ENCODE measurements around the gene RNF144A. TPM values are rescaled to one million over a fixed set of nuclear protein-coding genes. Genes with fewer than 3 reads are reported as not detected.

The RNF144A gene
- total RNA-seq, 4 donors from 2014 or later, result 8.0 to 25.4 (median 15.8) TPM

- H3K27ac ChIP-seq, result peak overlapping the region; percentile 71
- H3K9me3 ChIP-seq, result no peaks in the 10 kb centered on the region
- no peak overlapping the region for H3K4me3 ChIP-seq
- peaks cover 52% of the 10 kb centered on the region for H3K4me1 ChIP-seq
- WGBS, result 72% methylated on average over 7 of the region's 7 CpGs
- DNase-seq (ENCODE audit: low spot score in 2 of 2), result no peak
- H3K27me3 ChIP-seq, result no peaks in the 10 kb centered on the region
- H3K36me3 ChIP-seq, result no peaks in the 10 kb centered on the region
- no peak for TF ChIP-seq POLR2A (IDR thresholded peaks at IDR 0.05)
- TF ChIP-seq EP300 (IDR thresholded peaks at IDR 0.05), result no peak
- TF ChIP-seq POLR2AphosphoS5 (IDR thresholded peaks at IDR 0.05), result no peak
- no peak for TF ChIP-seq CTCF (IDR thresholded peaks at IDR 0.05)
These were observed 94.3 kb downstream of the RNF144A start for GRCh38 chr2:7011356-7012083.

GRCh38 chr2:7012141-7012764 lies 95.0 kb downstream of the RNF144A start:
- 84% methylated on average over 6 of the region's 6 CpGs for WGBS
- Histone ChIP-seq H3K4me3 (no peak overlapping the region), H3K9me3 (no peaks in the 10 kb centered on the region), H3K36me3 (no peaks in the 10 kb centered on the region), H3K4me1 (peaks cover 56% of the 10 kb centered on the region), H3K27me3 (no peaks in the 10 kb centered on the region), H3K27ac (peak overlapping the region; percentile 71)
- TF ChIP-seq POLR2A (IDR thresholded peaks at IDR 0.05) (no peak), EP300 (IDR thresholded peaks at IDR 0.05) (no peak), CTCF (IDR thresholded peaks at IDR 0.05) (no peak), POLR2AphosphoS5 (IDR thresholded peaks at IDR 0.05) (no peak)
- no peak for DNase-seq (ENCODE audit: low spot score in 2 of 2)

DNA sequence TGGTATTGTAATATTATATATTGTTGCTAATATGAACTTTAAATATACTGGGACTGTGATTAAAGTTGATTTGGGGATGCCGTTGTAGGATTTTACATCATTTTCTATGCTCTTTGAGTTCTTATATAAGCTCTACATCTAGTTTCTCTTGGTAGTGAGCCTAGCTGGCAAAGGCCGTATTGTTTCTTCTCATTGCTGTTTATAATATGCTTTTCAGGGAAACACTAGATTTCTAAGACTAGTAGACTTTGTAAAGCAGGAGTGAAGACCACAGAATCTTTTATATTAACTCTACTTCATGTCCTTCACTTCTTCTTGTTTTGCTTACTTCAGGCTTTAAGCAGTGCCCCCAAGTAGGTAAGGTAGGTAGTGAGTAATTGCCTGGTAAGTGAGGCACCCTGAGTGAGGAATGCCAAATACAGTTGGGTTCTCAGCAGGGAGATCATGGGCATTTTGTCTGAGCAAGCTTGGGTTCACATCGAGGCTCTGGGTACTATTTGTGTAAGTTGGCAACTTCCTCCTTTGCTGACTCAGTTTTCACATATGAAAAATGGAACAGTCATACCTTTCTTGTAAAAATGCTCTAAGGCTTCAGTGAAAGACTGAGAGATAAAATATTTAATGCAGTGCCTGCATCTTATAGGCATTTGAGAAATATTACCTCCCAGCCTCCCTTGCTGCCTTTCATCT lies 96.4 kb downstream of the RNF144A start:
- WGBS, result 77% methylated on average over 3 of the region's 3 CpGs
- H3K27me3 ChIP-seq, result no peaks in the 10 kb centered on the region
- no peak overlapping the region for H3K4me3 ChIP-seq
- H3K9me3 ChIP-seq, result no peaks in the 10 kb centered on the region
- DNase-seq (ENCODE audit: low spot score in 2 of 2), result no peak
- TF ChIP-seq EP300 (IDR thresholded peaks at IDR 0.05) (no peak), CTCF (IDR thresholded peaks at IDR 0.05) (peak in 1 of 2 donors; percentile 4), POLR2AphosphoS5 (IDR thresholded peaks at IDR 0.05) (no peak)
- H3K27ac ChIP-seq, result no peak overlapping the region
- no peaks in the 10 kb centered on the region for H3K36me3 ChIP-seq
- H3K4me1 ChIP-seq, result peaks cover 48% of the 10 kb centered on the region

DNA sequence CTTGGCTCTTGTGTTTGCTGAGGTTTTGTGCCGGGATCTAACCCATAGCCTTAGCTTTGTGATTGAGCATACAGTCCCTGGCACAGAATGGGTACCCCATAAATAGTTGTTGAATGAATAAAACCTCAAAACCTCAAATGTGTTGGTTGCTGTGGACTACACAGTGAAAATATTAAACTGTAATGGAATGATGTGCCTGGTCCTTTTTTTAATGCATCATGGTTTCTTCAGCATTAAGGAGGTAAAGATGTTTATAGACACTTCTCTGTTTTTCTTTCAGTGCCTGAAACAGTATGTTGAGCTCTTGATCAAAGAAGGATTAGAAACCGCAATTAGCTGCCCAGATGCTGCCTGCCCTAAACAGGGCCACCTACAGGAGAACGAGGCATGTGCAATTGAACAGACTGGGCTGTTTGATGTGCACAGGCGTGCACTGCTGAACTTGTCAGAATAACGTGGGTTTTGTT lies 97.0 kb downstream of the RNF144A start:
- no peak for DNase-seq (ENCODE audit: low spot score in 2 of 2)
- H3K27ac ChIP-seq, result no peak overlapping the region
- H3K27me3 ChIP-seq, result no peaks in the 10 kb centered on the region
- H3K9me3 ChIP-seq, result no peaks in the 10 kb centered on the region
- H3K36me3 ChIP-seq, result no peaks in the 10 kb centered on the region
- 53% methylated on average over 5 of the region's 5 CpGs for WGBS
- peak; percentile 6 to 37 for TF ChIP-seq CTCF (IDR thresholded peaks at IDR 0.05)
- no peak for TF ChIP-seq EP300 (IDR thresholded peaks at IDR 0.05)
- no peak for TF ChIP-seq POLR2AphosphoS5 (IDR thresholded peaks at IDR 0.05)
- TF ChIP-seq POLR2A (IDR thresholded peaks at IDR 0.05), result no peak
- H3K4me1 ChIP-seq, result peaks cover 42% of the 10 kb centered on the region
- no peak overlapping the region for H3K4me3 ChIP-seq

Measured in suprapubic skin (tissue), 4 donors.